Testis (tissue), 2 donors: ENCODE measurements around the gene SPDL1.

ENCODE experiments used
- CTCF ChIP-seq, 3 experiments: fragments of 450-650 bp in 2 of 3; fragments of 200-600 bp in 1 of 3; sonication (generic) in 1 of 3; IDR thresholded peaks; one replicate each; pipeline ENCODE4 v1.5.1; 2016 to 2019; ENCODE audit warnings: antibody characterized with exemption in 3 of 3, mild to moderate bottlenecking in 2 of 3, moderate library complexity in 1 of 3
- POLR2A ChIP-seq: fragments of 450-650 bp; IDR thresholded peaks from one replicate; pipeline ENCODE4 v1.6.1; 2017; ENCODE audit warnings: antibody characterized with exemption, mild to moderate bottlenecking, moderate library complexity

- TF ChIP-seq CTCF (IDR thresholded peaks at IDR 0.05) (no peak), POLR2A (no peak)
Measured at GRCh38 chr5:169563369-169563768, 20.2 kb upstream of the SPDL1 start.
